HG03103 (cell line): ENCODE data around the gene SRMS.
"Not testable (repeated sequence)": the region's sequence is repeated elsewhere in the genome, so short reads cannot be mapped to it uniquely, and the experiment has no call there.

Experiments
- ATAC-seq: cut with Tn5 transposase; IDR thresholded peaks from one replicate; pipeline ENCODE4 v1.9.1; 2021; ENCODE audit warnings: low read depth; ENCODE audit not compliant: unreplicated experiment

The SRMS gene

DNA sequence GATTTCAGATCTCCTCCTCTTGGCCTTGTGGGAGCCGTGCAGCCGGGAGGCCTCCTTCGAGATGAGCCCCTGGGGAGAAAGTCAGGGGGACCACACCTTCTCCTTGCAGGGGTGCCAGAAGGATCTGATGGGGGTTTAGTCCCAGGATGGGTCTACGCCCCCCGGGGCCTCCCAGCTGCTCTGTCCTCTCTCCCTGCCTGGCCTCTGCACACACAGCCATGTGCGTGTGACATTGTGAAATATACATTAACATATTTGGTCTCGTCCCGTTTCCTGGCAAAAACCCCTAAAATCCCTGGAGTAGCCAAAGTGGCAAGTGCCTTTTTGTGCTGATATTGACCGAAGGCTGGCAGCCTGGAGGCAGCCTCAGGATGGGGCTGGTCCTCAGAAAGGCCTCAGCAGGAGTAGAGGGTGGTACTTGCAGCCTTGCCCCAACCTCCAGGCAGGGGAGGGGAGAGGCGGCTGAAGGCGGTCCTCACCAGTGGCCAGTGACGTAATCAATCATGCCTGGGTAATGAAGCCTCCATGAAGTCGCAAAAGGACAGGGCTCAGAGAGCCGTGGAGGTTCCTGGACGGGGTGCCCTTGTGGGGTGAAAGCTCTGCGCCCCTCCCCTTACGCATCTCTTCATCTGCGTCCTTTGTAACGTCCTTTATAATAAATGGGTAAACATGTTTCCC lies 31.6 kb upstream of the SRMS start:
- no peak for ATAC-seq

DNA sequence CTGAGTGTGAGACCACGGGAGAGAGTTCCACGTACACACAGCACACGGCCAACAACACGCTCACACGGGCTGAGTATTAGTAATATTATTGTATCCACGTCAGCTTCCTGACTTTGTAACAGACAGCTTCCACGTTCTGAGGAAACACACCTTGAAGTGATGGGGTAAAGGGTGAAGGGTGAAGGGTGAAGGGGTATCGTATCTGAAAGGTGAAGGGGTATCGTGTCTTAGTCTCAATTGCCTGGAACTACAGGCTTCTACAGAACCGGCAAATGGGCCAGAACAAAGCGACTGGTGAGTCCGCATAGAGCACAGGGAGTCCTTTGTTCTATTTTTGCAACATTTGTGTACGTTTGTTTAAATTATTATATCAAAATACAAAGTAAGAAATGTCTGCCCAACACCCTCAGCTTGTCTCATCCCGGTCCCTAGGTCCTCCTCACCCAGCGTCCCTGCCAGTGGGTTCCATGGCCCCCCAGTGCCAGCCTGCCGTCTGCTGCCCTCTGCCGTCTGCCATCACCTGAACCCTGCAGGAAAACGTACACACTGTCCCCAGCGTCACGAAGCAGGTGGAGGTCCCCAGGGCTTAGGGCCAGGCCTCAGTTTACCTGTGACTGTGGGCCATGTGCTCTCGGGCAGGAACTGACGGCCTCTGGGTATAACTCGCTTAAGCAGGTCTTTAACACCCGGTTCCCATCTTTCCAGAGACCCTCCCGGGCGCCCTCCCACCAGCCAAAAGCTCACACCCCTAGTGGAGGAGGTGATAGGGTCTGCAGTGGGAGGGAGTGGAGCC lies 30.9 kb upstream of the SRMS start:
- ATAC-seq, result no peak

DNA sequence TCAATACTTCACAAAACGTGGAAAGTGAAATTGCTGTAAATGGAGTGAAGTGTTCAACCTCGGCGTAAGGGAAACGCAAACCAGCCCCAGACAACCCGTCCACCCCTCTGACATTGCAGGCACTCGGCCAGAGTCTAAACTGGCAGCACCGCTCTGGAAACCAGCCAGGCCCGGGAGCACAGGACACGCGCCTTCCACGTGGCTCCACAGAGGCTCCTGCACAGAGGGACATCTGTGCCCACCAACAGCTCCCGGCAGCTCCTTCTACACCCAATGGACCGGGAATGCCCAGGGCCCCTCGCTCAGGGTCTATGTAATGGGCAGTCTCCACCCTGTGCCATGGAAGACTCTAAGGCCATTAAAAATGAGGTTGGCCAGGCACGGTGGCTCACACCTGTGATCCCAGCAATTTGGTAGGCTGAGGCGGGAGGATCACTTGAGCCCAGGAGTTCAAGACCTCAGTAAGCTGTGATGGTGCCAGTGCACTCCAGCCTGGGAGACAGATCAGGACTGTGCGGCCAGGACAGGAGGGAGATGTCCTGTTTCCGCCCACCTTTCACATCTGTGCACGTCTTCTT lies 29.9 kb upstream of the SRMS start:
- ATAC-seq, result no peak

DNA sequence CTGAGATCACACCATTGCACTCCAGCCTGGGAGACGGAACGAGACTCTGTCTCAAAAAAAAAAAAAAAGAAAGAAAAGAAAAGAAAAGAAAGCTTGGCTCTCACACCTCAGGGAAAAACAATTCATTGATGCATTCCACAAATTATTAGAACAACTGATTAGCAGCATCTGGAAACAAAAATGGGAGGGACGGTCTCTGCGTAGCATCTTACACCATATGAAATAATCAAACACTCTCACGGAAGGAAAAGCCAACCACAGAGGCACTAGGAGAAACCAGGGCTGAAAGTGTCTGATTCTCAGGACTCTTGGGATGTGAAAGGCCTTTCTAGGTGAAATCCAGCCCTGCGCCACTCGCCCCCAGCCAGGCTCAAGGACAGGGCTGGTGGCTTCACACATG lies 28.8 kb upstream of the SRMS start:
- ATAC-seq, result no peak

DNA sequence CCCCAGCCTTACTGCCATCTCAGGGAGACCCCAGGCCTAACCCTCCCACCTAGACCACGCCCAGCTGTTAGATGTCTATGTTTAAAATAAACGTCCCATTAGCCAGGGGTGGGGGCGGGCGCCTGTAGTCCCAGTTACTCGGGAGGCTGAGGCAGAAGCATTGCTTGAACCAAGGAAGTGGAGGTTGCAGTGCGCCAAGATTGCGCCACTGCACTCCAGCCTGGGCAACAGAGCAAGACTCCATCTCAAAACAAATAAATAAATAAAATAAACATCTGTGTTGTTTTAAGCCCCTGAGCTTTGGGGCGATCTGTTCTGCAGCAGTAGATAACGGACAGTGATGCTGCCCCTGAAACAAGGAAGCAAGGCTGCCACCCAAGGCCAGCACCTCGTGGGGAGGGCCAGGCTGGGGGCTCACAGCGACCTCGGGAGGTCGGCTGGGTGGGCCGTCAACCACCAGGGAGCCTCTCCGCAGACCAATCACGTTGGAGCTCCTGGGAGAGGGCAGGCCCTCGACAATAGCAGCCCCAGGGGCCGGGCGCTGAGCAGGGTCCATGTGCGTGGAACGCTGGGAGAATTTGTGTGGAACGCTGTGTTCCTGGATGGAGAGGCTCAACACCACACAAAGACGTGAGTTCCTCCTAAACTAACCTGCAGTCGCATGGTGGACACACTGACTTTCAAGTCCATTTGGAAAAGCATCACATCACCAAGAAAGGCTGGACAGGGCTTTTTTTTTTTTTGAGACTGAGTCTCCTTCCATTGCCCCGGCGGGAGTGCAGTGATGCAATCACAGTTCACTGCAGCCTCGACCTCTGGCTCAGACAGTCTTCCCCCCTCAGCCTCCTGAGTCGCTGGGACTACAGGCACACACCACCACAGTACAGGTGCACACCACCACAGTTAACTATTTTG lies 27.5 kb upstream of the SRMS start:
- no peak for ATAC-seq

DNA sequence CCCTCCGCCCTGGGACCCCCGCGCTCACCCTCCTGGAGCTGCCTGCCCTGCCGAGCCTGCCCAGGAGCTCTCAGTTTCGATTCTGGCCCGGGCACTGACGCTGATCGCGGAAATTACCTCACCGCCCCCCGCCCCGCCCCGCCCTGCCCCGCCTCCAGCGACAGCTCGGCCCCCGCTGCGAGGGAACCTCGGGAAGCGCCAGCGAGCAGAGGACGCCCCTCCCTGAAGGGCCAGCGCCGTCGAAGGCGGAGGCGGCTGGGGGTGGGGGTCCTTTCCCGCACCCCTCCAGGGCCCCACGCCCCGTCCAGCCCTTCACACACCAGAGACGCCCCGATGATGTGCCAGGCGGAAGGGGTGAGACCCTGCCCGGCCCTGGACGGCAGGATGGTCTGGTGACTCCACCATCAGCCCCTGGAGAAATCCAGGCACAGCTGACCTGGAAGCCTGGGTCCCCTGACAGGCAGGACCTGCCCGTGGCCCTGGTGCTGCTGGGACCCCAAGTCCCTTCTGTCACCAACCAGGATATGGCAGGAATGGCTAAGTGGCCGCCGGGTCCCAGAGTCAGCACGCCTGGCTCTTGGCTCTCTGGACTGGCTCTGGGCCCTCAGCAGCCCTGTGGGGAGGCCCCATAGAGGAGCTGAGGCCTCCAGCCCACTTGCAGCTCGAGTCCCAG lies 26.7 kb upstream of the SRMS start, which contains the start of gene HELZ2:
TSS of gene HELZ2 (minus strand) at position 84 of the 673 bp plus-strand sequence. CDS start 1,854 bp downstream, outside the sequence.
- no peak for ATAC-seq

DNA sequence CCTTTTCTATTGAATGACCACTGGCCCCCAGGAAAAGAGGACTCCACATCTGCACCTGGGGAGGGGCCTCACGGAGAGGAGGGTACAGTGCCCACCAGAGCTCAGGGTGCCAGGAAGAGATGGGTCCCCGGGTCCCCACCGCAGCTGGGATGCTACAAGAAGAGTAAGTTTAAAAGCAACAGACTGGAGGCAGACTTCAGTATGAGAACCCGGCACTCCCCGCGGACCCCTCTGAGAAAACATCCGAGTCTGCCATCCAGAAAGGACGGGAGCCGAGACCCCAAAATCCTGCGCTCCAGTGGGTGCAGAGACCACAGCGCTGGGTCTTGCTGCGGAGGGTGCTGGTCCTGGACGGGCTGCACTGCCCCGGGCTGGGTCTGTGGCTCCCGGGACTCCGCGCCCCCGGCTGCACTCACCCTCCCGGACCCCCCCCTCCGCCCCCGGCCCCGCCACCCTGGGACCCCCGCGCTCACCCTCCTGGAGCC lies 26.1 kb upstream of the SRMS start:
- ATAC-seq, result no peak

DNA sequence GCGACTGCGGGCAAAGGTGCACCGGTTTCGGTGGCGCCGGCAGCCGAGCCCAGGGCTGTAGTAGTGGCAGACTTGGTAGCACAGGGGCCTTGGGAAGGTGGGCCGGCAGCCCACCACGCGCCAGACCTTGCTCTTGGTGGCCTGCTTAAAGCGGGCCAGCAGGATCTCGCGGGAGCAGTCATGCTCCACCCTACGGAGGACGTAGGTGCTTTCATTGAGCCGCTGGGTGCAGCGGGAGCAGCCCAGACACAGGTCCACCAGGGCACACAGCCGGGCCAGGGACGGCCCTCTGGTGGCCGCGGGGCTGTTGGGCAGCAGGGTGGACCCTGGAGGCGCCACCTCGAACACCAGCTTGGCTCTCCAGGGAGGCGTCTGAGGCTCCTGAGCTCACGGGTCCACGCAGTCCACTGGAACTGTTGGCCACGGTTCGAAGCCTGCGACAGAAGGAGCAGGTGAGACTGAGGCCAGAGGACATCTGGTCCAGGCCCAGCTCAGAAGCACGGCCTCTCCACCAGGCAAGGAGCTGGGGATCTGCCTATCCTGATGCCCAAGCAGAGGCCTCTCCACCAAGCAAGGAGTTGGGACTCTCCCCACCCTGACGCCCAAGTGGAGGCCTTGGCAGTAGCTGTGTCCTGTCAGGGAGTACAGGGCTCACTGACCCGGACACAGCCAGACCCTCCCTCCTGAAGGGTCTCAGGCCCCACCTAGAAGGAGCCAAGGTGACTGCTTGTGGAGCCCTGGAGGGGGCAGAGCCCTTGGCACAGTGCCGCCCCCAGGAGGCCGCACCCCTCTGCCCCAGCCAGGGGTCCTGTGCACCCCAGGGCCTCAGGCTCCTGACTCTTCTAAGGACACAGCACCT lies 25.5 kb upstream of the SRMS start:
- ATAC-seq, result no peak

DNA sequence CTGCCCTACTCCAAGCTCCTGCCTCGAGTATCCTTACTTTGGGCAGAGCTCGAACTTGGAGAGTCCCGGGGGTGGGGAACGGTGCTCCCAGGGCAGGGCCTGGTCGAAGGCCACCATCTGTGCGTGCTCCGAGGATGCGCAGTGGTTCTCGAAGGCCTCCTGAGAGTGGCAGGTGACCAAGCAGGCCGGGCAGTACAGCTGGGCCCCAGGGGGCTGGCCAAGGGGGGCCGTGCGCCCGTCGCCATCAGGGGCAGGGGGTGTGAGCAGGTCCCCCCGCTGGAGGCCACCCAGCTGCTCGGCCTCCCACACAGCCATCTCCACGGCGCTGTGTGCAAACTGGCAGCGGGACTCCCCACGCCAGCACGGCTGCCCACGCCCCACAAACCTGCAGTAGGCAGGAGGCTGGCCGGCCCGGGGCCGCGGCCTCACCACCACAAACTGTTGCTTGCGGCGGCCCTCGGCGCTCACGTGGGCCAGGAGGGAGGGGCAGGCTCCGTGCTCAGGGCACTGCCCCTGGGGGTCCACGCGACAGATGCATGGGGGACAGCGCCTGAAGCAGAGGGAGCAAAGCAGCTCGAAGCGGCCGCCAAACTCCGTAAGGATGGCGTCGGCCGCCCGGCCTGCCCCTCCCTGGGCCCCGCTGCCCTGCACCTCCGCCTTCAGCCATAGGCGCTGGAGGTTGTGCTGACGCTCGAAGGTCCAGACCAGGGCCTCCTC lies 24.7 kb upstream of the SRMS start:
- ATAC-seq, result no peak

DNA sequence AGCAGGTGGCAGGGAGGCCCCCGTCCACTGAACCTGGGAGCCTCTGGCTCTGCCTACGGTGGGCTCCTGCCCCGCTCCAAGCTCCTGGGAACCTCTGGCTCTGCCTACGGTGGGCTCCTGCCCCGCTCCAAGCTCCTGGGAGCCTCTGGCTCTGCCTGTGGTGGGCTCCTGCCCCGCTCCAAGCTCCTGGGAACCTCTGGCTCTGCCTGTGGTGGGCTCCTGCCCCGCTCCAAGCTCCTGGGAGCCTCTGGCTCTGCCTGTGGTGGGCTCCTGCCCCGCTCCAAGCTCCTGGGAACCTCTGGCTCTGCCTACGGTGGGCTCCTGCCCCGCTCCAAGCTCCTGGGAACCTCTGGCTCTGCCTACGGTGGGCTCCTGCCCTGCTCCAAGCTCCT lies 23.5 kb upstream of the SRMS start:
- not testable (repeated sequence) for ATAC-seq

DNA sequence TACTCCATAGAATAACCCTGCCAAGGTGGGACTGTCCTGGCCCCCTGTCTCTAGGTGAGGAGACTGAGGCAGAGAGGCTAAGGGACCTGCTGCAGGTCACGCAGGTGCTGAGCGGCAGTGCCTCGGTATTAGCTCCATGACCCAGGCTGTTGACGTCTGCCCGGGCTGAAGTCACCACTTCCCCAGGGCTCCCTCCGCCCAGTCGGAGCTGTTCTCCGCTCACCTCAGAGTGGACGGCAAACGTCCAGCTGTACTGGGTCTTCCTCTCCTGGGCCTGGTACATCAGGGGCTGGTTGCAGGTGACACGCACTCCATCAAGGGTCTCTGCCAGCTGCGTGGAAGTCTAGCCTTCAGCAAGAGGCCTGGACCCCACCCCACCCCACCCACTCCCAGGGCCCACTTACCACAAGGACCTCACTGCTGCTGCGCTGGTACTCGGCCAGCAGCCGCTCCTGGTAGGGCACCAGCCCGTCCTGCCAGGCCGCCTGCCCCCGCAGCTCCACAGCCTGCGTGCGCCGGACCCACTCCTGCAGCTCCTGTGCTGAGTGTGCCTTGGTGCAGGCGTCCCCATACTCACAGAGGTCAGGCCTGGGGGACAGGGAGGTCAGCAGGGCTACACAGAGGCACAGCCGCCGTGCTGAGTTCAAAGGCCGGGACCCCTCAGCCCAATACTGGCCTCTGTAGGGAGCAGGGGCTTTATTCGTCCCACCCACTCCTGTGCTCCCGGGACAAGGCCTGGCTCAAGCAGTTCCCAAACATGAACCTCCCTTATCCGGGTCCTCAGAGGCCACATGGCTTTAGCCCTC lies 22.9 kb upstream of the SRMS start:
- ATAC-seq, result no peak

DNA sequence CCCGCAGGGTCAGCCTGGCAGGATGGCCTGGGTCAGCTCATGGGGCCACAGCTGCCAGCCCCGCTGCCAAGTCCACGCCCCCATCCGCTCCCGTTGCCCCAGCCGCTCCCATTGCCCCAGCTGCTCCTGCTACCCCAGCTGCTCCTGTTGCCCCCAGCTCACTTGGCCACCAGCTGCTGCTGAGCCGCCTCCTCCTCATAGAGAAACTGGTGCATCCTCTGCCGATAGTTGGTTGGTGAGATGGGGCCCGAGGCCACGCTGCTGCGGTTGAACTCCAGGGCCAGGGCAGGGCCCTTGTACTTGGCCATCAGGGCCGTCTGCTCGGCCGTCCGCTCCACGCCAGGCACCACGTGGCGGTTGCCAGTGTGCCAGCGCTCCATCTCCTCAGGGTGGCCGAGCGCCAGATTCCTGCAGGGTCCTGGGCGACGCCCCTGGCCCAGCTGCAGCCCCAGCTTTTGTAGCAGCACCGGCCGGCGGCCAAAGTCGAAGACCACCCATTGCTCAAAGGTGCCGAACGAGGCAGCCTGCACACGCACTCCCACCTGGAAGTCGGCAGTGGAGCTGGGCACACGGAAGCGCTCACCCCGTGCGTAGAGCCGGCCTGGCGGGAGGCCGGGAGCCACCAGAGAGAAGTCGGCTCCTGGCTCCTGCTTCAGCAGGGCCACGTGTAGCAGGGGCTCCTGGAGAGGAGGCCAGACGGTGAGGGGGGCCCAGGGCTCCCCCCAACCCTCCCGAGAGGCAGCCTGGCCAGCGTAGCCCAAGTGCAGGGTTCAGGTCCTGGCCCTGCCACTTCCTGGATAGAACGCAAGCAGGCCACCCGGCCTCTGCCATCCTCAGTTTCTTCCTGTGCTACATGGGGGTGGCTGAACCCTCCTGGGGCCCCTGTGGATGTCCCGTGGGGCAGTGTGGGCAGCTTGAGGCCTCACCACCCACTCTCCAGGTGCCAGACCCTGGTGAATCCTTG lies 21.7 kb upstream of the SRMS start:
- no peak for ATAC-seq

DNA sequence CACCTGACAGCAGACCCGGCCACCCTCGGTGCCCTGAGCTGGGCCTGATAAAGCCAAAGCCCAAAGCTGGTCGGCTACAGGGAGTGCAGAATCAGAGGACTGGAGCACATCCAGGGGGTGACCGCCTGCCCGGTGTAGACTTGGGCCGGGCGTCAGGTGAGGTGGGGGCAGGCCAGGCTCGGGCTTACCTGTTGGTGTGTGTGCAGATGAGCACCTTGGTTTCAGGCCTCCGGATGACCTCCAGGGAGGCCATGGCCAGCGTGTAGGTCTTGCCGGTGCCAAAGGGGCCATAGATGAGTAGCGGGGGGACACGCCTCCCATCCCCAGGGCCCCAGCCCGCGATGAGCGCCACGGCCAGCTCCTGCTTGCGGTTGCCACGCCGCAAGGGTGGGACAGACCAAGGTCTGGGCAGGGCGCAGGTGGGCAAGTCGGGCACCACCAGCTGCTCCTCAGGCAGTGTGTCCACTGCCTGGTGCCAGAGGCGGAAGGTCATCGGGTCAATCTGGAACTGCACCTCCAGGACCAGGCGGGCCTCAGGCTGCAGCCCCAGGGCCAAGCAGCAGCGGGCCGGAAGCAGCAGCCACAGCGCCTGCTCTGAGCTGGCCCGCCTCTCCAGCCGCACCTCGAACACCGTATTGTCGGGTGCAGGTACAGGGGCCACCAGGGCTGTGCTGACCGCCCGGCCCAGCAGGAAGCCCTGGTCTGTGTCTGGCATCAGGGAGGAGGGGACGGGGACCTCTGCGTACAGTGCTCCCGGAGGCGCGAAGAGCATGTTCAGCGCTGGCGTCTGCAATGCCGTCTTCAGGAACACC lies 20.8 kb upstream of the SRMS start:
- ATAC-seq, result no peak

DNA sequence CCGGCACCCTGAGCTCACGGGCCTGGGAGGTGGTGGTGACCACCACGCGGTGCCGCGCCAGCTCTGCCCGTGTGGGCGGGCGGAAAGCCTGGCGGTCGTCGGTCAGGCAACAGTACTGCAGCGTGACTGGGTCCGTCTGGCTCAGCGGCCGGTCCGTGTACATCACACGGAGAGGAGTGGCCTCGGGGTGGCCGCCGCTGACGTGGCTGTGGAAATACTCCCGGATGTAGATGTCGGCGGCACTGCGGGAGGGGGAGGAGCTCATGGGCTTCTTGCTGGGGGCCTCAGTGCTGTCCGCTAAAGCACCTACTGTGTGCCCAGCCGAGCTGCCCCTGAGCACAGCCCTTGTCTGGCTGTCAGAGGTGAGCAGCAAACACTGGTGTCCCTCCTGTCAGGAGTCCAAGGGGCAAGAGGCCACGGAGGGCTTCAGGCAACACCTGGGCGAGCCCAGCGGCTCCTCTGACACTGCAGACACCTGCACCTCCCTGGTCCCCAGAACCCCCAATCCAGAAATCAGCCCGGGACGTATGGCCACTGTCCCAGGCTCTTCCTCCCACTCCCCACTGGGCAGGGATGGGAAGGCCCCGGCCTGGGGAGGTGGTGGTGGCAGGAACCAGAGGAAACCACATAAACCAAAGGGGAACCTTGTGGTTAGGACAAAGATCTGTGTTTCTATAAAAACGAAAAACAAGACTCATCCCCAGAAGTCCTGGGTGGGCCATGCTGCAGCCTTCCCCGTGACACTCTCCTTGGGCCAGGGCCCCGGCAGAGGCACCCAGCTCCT lies 20.0 kb upstream of the SRMS start:
- no peak for ATAC-seq

DNA sequence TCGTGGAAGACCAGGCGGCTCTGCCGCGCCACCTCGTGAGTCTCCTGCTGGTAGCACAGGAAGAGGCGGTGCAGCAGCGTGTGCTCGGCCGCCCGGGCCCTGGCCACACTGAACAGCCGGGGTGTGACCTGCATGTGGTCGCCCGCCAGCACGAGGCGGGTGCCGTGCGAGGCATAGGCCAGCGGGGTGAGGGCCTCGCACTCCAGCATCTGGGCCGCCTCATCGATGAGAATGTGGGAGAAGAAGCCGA lies 19.5 kb upstream of the SRMS start:
- no peak for ATAC-seq
